ENCODE measurements around the gene EHBP1. TPM values are rescaled to one million over a fixed set of nuclear protein-coding genes. Genes with fewer than 3 reads are reported as not detected.

Gene EHBP1
- total and polyA plus RNA-seq, 2 experiments from 2014 or later = 27.2 to 47.9 TPM

DNA sequence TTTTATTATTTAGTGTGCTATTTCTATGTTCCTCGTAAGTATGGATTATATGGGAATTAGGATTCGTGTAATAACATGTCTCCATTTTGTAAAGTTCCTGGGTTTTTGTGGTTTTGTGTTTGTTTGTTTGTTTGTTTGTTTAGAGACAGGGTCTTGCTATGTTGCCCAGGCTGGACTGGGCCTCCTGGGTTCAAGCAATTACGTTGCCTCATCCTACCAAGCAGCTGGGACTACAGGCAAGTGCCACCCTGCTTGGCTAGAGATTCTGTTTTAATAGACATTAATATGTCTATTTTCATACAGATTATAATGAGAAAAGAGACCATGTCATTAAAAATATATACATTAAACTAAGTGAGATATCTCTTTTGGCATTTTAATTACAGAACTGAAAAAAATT lies 309.9 kb downstream of the EHBP1 start:
- H3K9me3 Mint-ChIP-seq = no peaks in the 10 kb centered on the region
- TF ChIP-seq NANOG (IDR thresholded peaks at IDR 0.05; ENCODE audit: borderline replicate concordance) (no peak), EZH2 (IDR thresholded peaks at IDR 0.05; ENCODE audit: low read depth, unreplicated experiment) (no peak), JUNB (IDR thresholded peaks at IDR 0.05; ENCODE audit: unreplicated experiment) (no peak), STAT1 (IDR thresholded peaks at IDR 0.05; ENCODE audit: unreplicated experiment) (no peak), ZNF331 (CRISPR knock-in tag; IDR thresholded peaks at IDR 0.05; ENCODE audit: low read depth) (no peak), EZH2phosphoT487 (IDR thresholded peaks at IDR 0.05; ENCODE audit: unreplicated experiment) (no peak), POLR2AphosphoS5 (IDR thresholded peaks at IDR 0.05; ENCODE audit: low read depth) (no peak), ZNF114 (CRISPR knock-in tag; IDR thresholded peaks at IDR 0.05) (no peak), CREB1 (CRISPR knock-in tag; IDR thresholded peaks at IDR 0.05; ENCODE audit: low read depth) (no peak)
- TF ChIP-seq, protein P1, sequence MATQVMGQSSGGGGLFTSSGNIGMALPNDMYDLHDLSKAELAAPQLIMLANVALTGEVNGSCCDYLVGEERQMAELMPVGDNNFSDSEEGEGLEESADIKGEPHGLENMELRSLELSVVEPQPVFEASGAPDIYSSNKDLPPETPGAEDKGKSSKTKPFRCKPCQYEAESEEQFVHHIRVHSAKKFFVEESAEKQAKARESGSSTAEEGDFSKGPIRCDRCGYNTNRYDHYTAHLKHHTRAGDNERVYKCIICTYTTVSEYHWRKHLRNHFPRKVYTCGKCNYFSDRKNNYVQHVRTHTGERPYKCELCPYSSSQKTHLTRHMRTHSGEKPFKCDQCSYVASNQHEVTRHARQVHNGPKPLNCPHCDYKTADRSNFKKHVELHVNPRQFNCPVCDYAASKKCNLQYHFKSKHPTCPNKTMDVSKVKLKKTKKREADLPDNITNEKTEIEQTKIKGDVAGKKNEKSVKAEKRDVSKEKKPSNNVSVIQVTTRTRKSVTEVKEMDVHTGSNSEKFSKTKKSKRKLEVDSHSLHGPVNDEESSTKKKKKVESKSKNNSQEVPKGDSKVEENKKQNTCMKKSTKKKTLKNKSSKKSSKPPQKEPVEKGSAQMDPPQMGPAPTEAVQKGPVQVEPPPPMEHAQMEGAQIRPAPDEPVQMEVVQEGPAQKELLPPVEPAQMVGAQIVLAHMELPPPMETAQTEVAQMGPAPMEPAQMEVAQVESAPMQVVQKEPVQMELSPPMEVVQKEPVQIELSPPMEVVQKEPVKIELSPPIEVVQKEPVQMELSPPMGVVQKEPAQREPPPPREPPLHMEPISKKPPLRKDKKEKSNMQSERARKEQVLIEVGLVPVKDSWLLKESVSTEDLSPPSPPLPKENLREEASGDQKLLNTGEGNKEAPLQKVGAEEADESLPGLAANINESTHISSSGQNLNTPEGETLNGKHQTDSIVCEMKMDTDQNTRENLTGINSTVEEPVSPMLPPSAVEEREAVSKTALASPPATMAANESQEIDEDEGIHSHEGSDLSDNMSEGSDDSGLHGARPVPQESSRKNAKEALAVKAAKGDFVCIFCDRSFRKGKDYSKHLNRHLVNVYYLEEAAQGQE (IDR thresholded peaks at IDR 0.05; ENCODE audit: unreplicated experiment) = no peak
- TF ChIP-seq, protein P2, sequence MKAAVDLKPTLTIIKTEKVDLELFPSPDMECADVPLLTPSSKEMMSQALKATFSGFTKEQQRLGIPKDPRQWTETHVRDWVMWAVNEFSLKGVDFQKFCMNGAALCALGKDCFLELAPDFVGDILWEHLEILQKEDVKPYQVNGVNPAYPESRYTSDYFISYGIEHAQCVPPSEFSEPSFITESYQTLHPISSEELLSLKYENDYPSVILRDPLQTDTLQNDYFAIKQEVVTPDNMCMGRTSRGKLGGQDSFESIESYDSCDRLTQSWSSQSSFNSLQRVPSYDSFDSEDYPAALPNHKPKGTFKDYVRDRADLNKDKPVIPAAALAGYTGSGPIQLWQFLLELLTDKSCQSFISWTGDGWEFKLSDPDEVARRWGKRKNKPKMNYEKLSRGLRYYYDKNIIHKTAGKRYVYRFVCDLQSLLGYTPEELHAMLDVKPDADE (IDR thresholded peaks at IDR 0.05) = no peak
- TF ChIP-seq, protein P3, sequence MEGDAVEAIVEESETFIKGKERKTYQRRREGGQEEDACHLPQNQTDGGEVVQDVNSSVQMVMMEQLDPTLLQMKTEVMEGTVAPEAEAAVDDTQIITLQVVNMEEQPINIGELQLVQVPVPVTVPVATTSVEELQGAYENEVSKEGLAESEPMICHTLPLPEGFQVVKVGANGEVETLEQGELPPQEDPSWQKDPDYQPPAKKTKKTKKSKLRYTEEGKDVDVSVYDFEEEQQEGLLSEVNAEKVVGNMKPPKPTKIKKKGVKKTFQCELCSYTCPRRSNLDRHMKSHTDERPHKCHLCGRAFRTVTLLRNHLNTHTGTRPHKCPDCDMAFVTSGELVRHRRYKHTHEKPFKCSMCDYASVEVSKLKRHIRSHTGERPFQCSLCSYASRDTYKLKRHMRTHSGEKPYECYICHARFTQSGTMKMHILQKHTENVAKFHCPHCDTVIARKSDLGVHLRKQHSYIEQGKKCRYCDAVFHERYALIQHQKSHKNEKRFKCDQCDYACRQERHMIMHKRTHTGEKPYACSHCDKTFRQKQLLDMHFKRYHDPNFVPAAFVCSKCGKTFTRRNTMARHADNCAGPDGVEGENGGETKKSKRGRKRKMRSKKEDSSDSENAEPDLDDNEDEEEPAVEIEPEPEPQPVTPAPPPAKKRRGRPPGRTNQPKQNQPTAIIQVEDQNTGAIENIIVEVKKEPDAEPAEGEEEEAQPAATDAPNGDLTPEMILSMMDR (conservative IDR thresholded peaks at IDR 0.05; ENCODE audit: low read depth in 2 of 2) = no peak
- TF ChIP-seq, protein P4, sequence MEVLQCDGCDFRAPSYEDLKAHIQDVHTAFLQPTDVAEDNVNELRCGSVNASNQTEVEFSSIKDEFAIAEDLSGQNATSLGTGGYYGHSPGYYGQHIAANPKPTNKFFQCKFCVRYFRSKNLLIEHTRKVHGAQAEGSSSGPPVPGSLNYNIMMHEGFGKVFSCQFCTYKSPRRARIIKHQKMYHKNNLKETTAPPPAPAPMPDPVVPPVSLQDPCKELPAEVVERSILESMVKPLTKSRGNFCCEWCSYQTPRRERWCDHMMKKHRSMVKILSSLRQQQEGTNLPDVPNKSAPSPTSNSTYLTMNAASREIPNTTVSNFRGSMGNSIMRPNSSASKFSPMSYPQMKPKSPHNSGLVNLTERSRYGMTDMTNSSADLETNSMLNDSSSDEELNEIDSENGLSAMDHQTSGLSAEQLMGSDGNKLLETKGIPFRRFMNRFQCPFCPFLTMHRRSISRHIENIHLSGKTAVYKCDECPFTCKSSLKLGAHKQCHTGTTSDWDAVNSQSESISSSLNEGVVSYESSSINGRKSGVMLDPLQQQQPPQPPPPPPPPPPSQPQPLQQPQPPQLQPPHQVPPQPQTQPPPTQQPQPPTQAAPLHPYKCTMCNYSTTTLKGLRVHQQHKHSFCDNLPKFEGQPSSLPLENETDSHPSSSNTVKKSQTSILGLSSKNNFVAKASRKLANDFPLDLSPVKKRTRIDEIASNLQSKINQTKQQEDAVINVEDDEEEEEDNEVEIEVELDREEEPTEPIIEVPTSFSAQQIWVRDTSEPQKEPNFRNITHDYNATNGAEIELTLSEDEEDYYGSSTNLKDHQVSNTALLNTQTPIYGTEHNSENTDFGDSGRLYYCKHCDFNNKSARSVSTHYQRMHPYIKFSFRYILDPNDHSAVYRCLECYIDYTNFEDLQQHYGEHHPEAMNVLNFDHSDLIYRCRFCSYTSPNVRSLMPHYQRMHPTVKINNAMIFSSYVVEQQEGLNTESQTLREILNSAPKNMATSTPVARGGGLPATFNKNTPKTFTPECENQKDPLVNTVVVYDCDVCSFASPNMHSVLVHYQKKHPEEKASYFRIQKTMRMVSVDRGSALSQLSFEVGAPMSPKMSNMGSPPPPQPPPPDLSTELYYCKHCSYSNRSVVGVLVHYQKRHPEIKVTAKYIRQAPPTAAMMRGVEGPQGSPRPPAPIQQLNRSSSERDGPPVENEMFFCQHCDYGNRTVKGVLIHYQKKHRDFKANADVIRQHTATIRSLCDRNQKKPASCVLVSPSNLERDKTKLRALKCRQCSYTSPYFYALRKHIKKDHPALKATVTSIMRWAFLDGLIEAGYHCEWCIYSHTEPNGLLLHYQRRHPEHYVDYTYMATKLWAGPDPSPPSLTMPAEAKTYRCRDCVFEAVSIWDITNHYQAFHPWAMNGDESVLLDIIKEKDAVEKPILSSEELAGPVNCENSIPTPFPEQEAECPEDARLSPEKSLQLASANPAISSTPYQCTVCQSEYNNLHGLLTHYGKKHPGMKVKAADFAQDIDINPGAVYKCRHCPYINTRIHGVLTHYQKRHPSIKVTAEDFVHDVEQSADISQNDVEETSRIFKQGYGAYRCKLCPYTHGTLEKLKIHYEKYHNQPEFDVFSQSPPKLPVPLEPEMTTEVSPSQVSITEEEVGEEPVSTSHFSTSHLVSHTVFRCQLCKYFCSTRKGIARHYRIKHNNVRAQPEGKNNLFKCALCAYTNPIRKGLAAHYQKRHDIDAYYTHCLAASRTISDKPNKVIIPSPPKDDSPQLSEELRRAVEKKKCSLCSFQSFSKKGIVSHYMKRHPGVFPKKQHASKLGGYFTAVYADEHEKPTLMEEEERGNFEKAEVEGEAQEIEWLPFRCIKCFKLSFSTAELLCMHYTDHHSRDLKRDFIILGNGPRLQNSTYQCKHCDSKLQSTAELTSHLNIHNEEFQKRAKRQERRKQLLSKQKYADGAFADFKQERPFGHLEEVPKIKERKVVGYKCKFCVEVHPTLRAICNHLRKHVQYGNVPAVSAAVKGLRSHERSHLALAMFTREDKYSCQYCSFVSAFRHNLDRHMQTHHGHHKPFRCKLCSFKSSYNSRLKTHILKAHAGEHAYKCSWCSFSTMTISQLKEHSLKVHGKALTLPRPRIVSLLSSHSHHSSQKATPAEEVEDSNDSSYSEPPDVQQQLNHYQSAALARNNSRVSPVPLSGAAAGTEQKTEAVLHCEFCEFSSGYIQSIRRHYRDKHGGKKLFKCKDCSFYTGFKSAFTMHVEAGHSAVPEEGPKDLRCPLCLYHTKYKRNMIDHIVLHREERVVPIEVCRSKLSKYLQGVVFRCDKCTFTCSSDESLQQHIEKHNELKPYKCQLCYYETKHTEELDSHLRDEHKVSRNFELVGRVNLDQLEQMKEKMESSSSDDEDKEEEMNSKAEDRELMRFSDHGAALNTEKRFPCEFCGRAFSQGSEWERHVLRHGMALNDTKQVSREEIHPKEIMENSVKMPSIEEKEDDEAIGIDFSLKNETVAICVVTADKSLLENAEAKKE (CRISPR knock-in tag; IDR thresholded peaks at IDR 0.05) = no peak
- Histone ChIP-seq H3K4me1 (ENCODE audit: insufficient read depth) (peaks cover 23% of the 10 kb centered on the region), H3K9me2 (ENCODE audit: insufficient read depth) (no peaks in the 10 kb centered on the region), H2AFZ (no peak overlapping the region), H3K27me3 (ENCODE audit: insufficient read depth) (no peaks in the 10 kb centered on the region), H3K4me3 (no peak overlapping the region), H3F3A (replicated peaks; ENCODE audit: low read depth) (no peaks in the 10 kb centered on the region), H3K27ac (ENCODE audit: low read depth) (no peak overlapping the region), H4K20me1 (replicated peaks; ENCODE audit: insufficient read depth) (no peaks in the 10 kb centered on the region), H3K79me2 (replicated peaks; ENCODE audit: insufficient read depth) (no peaks in the 10 kb centered on the region), H3K36me3 (ENCODE audit: insufficient read depth) (no peaks in the 10 kb centered on the region), H3K4me2 (no peak overlapping the region)
- H3K27me3 Mint-ChIP-seq (ENCODE audit: insufficient read depth, low read depth, poor library complexity) = no peaks in the 10 kb centered on the region
- no peaks in the 10 kb centered on the region for H3K36me3 Mint-ChIP-seq (ENCODE audit: low read depth)
- ATAC-seq (no peak), DNase-seq (ENCODE audit: low spot score) (no peak)
- H3K4me3 Mint-ChIP-seq = no peak overlapping the region
- peaks cover 21% of the 10 kb centered on the region for H3K4me1 Mint-ChIP-seq
- no peak overlapping the region for H3K27ac Mint-ChIP-seq

All from GM23338 (cell line).